Activated CD8-positive, alpha-beta T cell treated with anti-CD3 and anti-CD28 coated beads for 36 hours (primary cell): Measurements from ENCODE around the gene KSR2. TPM values are rescaled to one million over a fixed set of nuclear protein-coding genes. Genes with fewer than 3 reads are reported as not detected.

Source experiments
- ATAC-seq: fragments of 200-7000 bp; cut with Tn5 transposase; one replicate; pipeline ENCODE4 v1.10.0; 2021; ENCODE audit warnings: mild to moderate bottlenecking, moderate library complexity
- CTCF ChIA-PET: fragments of 350-600 bp; sonication (Branson Sonifier 250); formaldehyde crosslinking; loops from one replicate; lab custom pipeline; 2021; ENCODE audit warnings: antibody characterized with exemption; lab: Charles Lee
- POLR2A ChIA-PET: fragments of 350-600 bp; sonication (Branson Sonifier 250); formaldehyde crosslinking; loops from one replicate; lab custom pipeline; 2021; ENCODE audit warnings: antibody characterized with exemption; lab: Charles Lee
- DNase-seq: peaks from one replicate; pipeline ENCODE4 v3.0.0-alpha.2; 2020
- H3K27ac Mint-ChIP-seq: one replicate; pipeline ENCODE4 v1.8.0; 2021; ENCODE audit warnings: mild to moderate bottlenecking, mixed read lengths
- H3K27me3 Mint-ChIP-seq: one replicate; pipeline ENCODE4 v1.8.0; 2021; ENCODE audit warnings: mixed read lengths
- H3K36me3 Mint-ChIP-seq: one replicate; pipeline ENCODE4 v1.8.0; 2021; ENCODE audit warnings: low read depth, mixed read lengths
- H3K4me1 Mint-ChIP-seq: one replicate; pipeline ENCODE4 v1.8.0; 2021; ENCODE audit warnings: low read depth, mixed read lengths
- H3K4me3 Mint-ChIP-seq: one replicate; pipeline ENCODE4 v1.8.0; 2021; ENCODE audit warnings: mild to moderate bottlenecking, moderate library complexity, mixed read lengths
- H3K9me3 Mint-ChIP-seq: one replicate; pipeline ENCODE4 v1.8.0; 2021; ENCODE audit warnings: mixed read lengths
- CTCF ChIP-seq: fragments of 200-600 bp; IDR thresholded peaks from one replicate; pipeline ENCODE4 v1.8.0; 2022; ENCODE audit warnings: antibody characterized with exemption, mild to moderate bottlenecking
- intact Hi-C: fragments of 100-400 bp; cut with micrococcal nuclease; formaldehyde crosslinking; loops from one replicate; pipeline ENCODE4 v1.10.0; 2022
- total RNA-seq, 2 experiments: library from RNA; stranded (reverse); gene quantifications; one replicate each; pipeline ENCODE4 v1.2.3, GENCODE V29; 2021

Gene KSR2
- total RNA-seq, 2 experiments from 2014 or later = 0.02 TPM; not detected in 1

- ChIA-PET POLR2A (no interaction called here), CTCF (interaction anchor here (0.6 kb wide), 1 partner anchor 74 kb away, joined by 4 read pairs; no protein-coding TSS in a partner anchor)
- H3K27me3 Mint-ChIP-seq = no peaks in the 10 kb centered on the region
- ATAC-seq (no peak), DNase-seq (no peak)
- H3K4me3 Mint-ChIP-seq = no peak overlapping the region
- no peaks in the 10 kb centered on the region for H3K36me3 Mint-ChIP-seq
- TF ChIP-seq CTCF = no peak
- intact Hi-C loops = no loop called here
- peaks cover 6% of the 10 kb centered on the region for H3K9me3 Mint-ChIP-seq
- no peak overlapping the region for H3K27ac Mint-ChIP-seq
- no peaks in the 10 kb centered on the region for H3K4me1 Mint-ChIP-seq
Measured at GRCh38 chr12:117622087-117622486, 346.7 kb downstream of the KSR2 start.

GRCh38 chr12:117607778-117608177 is 361.0 kb downstream of the KSR2 start:
- no peak for DNase-seq
- no peak for ATAC-seq
- H3K27me3 Mint-ChIP-seq = no peaks in the 10 kb centered on the region
- ChIA-PET CTCF (interaction anchor here (1.3 kb wide), 1 partner anchor 242 kb away, joined by 3 read pairs; no protein-coding TSS in a partner anchor), POLR2A (no interaction called here)
- intact Hi-C loops = no loop called here
- no peak overlapping the region for H3K4me3 Mint-ChIP-seq
- TF ChIP-seq CTCF = no peak
- no peaks in the 10 kb centered on the region for H3K36me3 Mint-ChIP-seq
- H3K4me1 Mint-ChIP-seq = no peaks in the 10 kb centered on the region
- H3K9me3 Mint-ChIP-seq = no peaks in the 10 kb centered on the region
- no peak overlapping the region for H3K27ac Mint-ChIP-seq

- Mint-ChIP-seq H3K4me3 (no peak overlapping the region), H3K9me3 (no peaks in the 10 kb centered on the region), H3K27ac (no peak overlapping the region), H3K27me3 (no peaks in the 10 kb centered on the region), H3K4me1 (no peaks in the 10 kb centered on the region), H3K36me3 (no peaks in the 10 kb centered on the region)
- ATAC-seq (no peak), DNase-seq (no peak)
- ChIA-PET POLR2A (no interaction called here), CTCF (interaction anchor here (1.0 to 1.3 kb wide), 2 partner anchors 20 to 243 kb away, joined by 3 read pairs; no protein-coding TSS in a partner anchor)
- intact Hi-C loops = no loop called here
- no peak for TF ChIP-seq CTCF
Measured at GRCh38 chr12:117606945-117607344, 361.8 kb downstream of the KSR2 start.

DNA sequence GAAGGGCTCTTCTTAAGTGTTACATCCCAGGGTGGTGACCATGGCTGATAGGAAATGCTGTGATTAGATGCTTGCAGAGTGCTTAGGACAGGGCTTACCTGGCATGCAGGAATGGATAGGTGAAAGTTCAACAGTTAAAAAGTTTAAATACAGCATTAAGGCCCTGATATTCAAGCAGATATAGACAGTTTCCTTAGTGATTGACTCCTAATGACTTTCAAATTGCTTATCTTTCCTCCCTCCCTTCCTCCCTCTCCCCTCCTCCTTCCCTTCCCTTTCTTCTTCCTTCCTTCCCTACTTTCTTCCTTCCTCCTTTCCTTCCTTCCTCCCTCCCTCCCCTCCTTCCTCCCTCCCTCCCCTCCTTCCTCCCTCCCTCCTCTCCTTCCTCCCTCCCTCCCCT is 362.8 kb downstream of the KSR2 start:
- ChIA-PET POLR2A (no interaction called here), CTCF (no interaction called here)
- intact Hi-C loops = no loop called here
- DNase-seq = no peak
- no peak for ATAC-seq
- no peak for TF ChIP-seq CTCF
- no peaks in the 10 kb centered on the region for H3K27me3 Mint-ChIP-seq
- no peak overlapping the region for H3K4me3 Mint-ChIP-seq
- H3K36me3 Mint-ChIP-seq = no peaks in the 10 kb centered on the region
- H3K27ac Mint-ChIP-seq = no peak overlapping the region
- no peaks in the 10 kb centered on the region for H3K4me1 Mint-ChIP-seq
- no peaks in the 10 kb centered on the region for H3K9me3 Mint-ChIP-seq

DNA sequence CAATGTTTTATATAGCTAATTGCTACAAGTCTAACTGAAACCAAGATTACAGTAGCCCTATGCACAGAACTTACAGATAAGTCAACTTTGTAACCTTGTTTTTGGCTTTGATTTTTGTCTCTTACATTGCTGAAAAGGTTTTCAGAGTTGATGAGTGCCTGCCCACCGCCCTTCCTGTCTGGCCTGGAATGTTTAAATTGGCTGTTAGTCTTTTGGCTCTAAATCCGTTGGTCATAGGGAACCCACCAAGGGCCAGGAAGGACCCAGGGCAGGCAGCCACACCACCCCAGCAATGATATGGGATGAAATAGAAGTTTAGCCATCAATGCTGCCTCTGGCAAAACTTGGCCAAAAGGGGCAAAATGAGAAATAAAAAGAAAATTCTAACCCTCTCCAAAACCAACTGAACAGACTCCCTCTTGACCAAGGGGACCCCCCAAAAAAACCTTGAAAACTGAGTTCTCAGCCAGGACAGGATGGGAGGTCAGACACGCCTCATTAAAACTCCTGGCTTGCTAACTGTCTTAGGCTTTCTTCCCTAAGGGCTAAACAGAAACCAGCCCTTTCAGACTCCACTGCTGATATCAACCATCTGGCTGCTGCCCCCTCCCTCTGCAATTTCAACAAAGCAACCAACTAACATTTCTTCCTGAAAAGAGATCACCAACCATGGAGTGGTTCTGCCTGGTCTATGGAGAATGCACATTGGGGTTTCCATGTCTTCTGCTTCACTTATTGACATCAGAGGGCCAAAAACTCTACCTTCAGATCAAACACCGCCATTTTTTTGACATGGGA is 365.3 kb downstream of the KSR2 start:
- ChIA-PET CTCF (no interaction called here), POLR2A (no interaction called here)
- no peaks in the 10 kb centered on the region for H3K27me3 Mint-ChIP-seq
- no peak overlapping the region for H3K4me3 Mint-ChIP-seq
- no peak for ATAC-seq
- intact Hi-C loops = no loop called here
- H3K9me3 Mint-ChIP-seq = no peaks in the 10 kb centered on the region
- no peak for TF ChIP-seq CTCF
- DNase-seq = no peak
- H3K4me1 Mint-ChIP-seq = no peaks in the 10 kb centered on the region
- H3K36me3 Mint-ChIP-seq = no peaks in the 10 kb centered on the region
- no peak overlapping the region for H3K27ac Mint-ChIP-seq
